HG03060 (cell line): ENCODE measurements around the gene CLDN9.
"Not testable (repeated sequence)": the region's sequence is repeated elsewhere in the genome, so short reads cannot be mapped to it uniquely, and the experiment has no call there.

ENCODE experiments used
- ATAC-seq: cut with Tn5 transposase; IDR thresholded peaks from one replicate; pipeline ENCODE4 v1.9.1; 2021; ENCODE audit warnings: low read depth, moderate number of reproducible peaks; ENCODE audit not compliant: unreplicated experiment

Gene CLDN9

GRCh38 chr16:3052571-3053329, 40.0 kb downstream of the CLDN9 start:
- ATAC-seq, result not testable (repeated sequence)

GRCh38 chr16:3053330-3053710, 40.6 kb downstream of the CLDN9 start:
- not testable (repeated sequence) for ATAC-seq

DNA sequence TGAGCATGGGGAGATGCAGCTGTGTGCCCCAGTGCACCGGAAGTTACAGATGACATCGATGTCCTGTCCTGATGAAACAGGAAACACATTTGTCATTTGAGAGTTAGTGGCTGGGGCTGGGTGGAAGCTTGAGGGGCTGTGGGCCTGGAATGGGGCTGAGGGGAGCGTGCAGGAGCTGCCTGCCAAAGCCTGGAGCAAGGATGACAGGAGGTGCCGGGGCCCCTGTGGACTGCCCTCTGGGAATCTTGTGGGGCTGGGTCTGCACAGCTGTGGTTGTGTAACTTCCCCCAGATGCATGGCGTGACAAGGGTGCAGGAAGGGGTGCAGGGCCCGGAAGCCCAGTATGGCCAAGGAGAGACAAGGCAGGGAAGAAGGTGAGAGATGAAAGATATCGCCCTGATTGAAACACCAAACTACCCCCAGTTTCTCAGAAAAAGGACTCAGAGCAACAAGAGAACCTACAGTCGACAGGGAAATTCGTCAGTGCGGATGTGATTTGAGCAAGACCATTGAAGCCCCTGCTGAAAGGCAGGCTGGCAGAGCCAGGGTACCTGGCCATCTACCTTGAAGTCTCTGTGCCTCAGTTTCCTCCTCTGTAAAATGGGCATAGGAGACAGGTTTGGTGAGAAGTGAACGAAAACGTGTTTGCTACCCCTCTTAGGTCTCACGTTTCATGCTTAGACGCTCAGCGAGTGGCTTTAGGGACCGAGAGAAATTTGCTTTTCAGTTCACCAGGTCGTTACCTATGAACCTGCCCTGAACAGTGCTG, 42.4 kb downstream of the CLDN9 start:
- ATAC-seq, result no peak

GRCh38 chr16:3055734-3056115, 43.0 kb downstream of the CLDN9 start:
- ATAC-seq, result not testable (repeated sequence)

GRCh38 chr16:3056336-3057180, 43.8 kb downstream of the CLDN9 start:
- ATAC-seq, result no peak

DNA sequence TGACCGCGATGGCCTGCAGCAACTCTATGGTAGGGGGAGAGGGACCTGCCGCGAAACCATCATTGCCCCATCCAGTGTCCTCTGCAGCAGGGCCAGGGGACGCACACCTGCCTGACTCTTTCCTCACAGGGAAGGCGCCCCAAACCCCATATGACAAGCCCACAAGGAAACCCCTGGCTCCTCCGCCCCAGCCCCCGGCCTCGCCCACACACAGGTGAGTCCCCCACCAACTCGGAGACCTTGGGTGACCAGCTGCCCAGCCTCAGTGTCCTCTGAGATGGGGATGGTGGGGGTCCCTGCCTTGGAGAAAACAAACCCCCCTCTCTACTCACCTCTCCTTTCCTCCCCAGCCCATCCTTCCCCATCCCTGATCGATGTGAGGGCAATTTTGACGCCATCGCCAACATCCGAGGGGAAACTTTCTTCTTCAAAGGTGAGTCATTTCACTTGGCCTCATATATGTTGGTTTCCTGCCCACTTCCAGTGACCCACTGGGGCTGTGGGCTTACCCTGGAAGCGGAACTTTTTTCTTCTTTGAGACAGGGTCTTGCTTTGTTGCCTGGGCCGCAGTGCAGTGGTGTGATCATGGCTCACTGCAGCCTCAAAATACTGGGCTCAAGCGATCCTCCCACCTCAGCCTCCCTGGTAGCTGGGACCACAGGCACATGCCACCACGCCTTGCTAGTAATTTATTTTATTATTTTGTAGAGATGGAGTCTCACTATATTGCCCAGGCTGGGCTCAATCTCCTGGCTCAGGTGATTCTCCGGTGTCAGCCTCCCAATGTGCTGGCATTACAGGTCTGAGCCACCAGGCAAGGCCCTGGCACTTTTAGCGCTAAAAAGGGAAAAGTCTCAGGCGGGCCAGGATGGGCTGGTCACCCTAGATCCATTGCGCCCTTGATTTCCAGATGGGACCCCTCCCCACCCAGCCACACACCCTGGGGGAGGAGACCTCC, 44.7 kb downstream of the CLDN9 start:
- ATAC-seq, result no peak

GRCh38 chr16:3058139-3059030, 45.7 kb downstream of the CLDN9 start:
- no peak for ATAC-seq

- no peak for ATAC-seq
Observed at GRCh38 chr16:3059041-3059722, 46.5 kb downstream of the CLDN9 start.

GRCh38 chr16:3059723-3060242, 47.1 kb downstream of the CLDN9 start:
- ATAC-seq, result no peak

- no peak for ATAC-seq
Observed at GRCh38 chr16:3060339-3061127, 47.8 kb downstream of the CLDN9 start.

- ATAC-seq, result no peak
Observed at GRCh38 chr16:3062553-3062952, 49.8 kb downstream of the CLDN9 start.

DNA sequence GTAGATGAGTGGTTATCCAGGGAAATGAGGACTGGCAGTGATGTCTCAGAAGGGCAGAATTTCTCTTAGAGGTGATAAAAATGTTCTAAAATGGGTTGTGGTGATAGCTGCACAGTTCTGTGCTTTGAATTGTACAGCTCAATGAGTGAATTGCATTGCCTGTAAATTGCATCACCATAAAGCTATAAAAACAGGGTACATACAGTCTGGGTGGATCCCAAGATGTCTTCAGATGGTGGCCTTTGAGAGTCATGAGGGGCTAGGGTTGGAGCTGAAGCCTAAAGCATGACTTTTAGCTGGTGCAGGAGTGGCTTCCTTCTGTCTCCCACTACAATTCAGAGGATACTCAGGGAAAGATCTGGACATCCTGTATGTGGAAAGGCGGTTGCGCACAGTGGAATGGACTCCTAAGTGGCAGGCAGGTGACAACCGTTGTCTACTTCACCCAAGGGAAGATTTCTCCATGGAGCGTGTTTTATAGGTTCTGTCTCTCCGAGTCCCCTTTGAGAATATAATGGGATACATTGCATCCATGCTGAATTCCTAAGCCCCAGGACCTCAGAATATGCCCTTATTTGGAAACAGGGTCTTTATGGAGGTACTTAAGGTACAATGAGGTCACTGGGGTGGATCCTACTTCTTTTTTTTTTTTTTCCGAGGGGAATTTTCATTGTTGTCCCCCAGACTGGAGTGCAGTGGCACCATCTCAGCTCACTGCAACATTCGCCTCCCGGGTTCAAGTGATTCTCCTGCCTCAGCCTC, 51.1 kb downstream of the CLDN9 start:
- no peak for ATAC-seq
